Retina (tissue), 1 donor: ENCODE measurements around the gene XRN1.
"Not testable (repeated sequence)": the region's sequence is repeated elsewhere in the genome, so short reads cannot be mapped to it uniquely, and the experiment has no call there.

Source experiments
- DNase-seq: peaks from one replicate; pipeline ENCODE4 v3.0.0-alpha.2; 2016

XRN1 gene

GRCh38 chr3:142436951-142437585 lies 10.8 kb downstream of the XRN1 start:
- DNase-seq: no peak

GRCh38 chr3:142434503-142434902 lies 13.3 kb downstream of the XRN1 start:
- DNase-seq: no peak

GRCh38 chr3:142433110-142433509 lies 14.7 kb downstream of the XRN1 start:
- no peak for DNase-seq

- no peak for DNase-seq
These were observed 18.3 kb downstream of the XRN1 start for GRCh38 chr3:142429582-142429981.

GRCh38 chr3:142424754-142425153 lies 23.1 kb downstream of the XRN1 start:
- no peak for DNase-seq

- DNase-seq: no peak
These were observed 28.8 kb downstream of the XRN1 start for GRCh38 chr3:142418926-142419592.

- DNase-seq: no peak
These were observed 30.5 kb downstream of the XRN1 start for GRCh38 chr3:142417302-142417701.

GRCh38 chr3:142400537-142400936 lies 47.3 kb downstream of the XRN1 start:
- DNase-seq: not testable (repeated sequence)

- DNase-seq: no peak
These were observed 52.8 kb downstream of the XRN1 start for GRCh38 chr3:142394921-142395622.

GRCh38 chr3:142385078-142385477 lies 62.8 kb downstream of the XRN1 start:
- DNase-seq: no peak

GRCh38 chr3:142374687-142375086 lies 73.2 kb downstream of the XRN1 start:
- no peak for DNase-seq

- not testable (repeated sequence) for DNase-seq
These were observed 78.3 kb downstream of the XRN1 start for GRCh38 chr3:142369576-142369975.

GRCh38 chr3:142366434-142366833 lies 81.4 kb downstream of the XRN1 start:
- no peak for DNase-seq

- DNase-seq: no peak
These were observed 83.8 kb downstream of the XRN1 start for GRCh38 chr3:142363936-142364467.

GRCh38 chr3:142363433-142363832 lies 84.4 kb downstream of the XRN1 start:
- not testable (repeated sequence) for DNase-seq

- DNase-seq: no peak
These were observed 88.5 kb downstream of the XRN1 start for GRCh38 chr3:142359367-142359766.

- no peak for DNase-seq
These were observed 91.0 kb downstream of the XRN1 start for GRCh38 chr3:142356818-142357217.

- DNase-seq: no peak
These were observed 92.1 kb downstream of the XRN1 start for GRCh38 chr3:142355692-142356091.

- DNase-seq: no peak
These were observed 93.8 kb downstream of the XRN1 start for GRCh38 chr3:142354076-142354475.

- DNase-seq: no peak
These were observed 94.3 kb downstream of the XRN1 start for GRCh38 chr3:142353571-142353970.

- DNase-seq: not testable (repeated sequence)
These were observed 95.1 kb downstream of the XRN1 start for GRCh38 chr3:142352698-142353097.

GRCh38 chr3:142348460-142348859 lies 99.4 kb downstream of the XRN1 start:
- DNase-seq: no peak

GRCh38 chr3:142337994-142338393 lies 109.8 kb downstream of the XRN1 start:
- no peak for DNase-seq

- DNase-seq: no peak
These were observed 115.4 kb downstream of the XRN1 start for GRCh38 chr3:142332390-142332789.
